DMS53 (cell line): Measurements from ENCODE around the gene TNS1.

Source experiments
- DNase-seq: peaks from one replicate; lab custom pipeline; 2025; lab: John Stamatoyannopoulos, UW

Gene TNS1

GRCh38 chr2:217830807-217831206 is 172.0 kb downstream of the TNS1 start:
- DNase-seq: no peak

- DNase-seq: no peak
These were observed 172.7 kb downstream of the TNS1 start for GRCh38 chr2:217830061-217830460.

DNA sequence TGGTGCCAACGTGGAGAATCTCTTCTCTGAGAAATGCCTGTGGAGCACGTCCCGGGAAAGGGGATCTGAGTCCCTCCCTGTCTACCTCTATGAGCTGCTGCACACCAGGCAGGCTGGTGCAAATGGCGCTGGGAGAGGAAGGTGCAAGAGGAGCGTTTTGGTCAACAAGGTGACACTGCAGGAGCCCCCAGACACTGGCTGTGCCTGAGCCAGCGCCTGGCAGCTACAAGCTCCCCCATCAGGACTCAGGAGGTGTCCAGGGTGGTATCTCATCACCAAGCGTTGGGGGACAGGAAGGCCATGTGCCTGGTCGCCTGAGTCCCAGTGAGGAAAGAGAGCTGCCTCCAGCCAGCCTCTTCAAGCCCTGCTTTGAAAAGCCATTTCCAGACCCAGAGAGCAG is 173.4 kb downstream of the TNS1 start:
- no peak for DNase-seq

DNA sequence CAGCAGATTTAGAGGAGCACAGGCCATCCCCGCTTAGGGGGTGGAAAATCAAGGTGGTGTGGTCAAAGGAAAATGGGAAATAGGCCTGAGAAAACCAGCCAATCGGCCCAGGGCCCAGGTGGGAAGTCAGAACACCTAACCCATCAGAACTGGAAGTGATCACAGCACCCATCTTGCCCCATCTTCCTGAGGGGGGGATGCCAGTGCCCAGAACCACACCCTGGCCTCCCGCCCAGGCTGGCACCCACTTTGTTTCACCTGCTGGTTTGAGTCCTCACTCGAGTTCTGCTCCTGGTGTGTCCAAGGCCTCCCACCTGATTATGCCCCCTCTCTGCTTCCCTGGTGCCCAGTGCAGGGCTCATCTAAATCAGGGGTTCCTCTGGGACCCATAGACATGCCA is 174.5 kb downstream of the TNS1 start:
- DNase-seq: no peak

- no peak for DNase-seq
These were observed 175.2 kb downstream of the TNS1 start for GRCh38 chr2:217827430-217828201.

GRCh38 chr2:217826991-217827390 is 175.8 kb downstream of the TNS1 start:
- DNase-seq: no peak

- no peak for DNase-seq
These were observed 176.3 kb downstream of the TNS1 start for GRCh38 chr2:217826520-217826919.

- DNase-seq: no peak
These were observed 177.1 kb downstream of the TNS1 start for GRCh38 chr2:217825469-217826235.

- DNase-seq: no peak
These were observed 178.6 kb downstream of the TNS1 start for GRCh38 chr2:217824223-217824622.

GRCh38 chr2:217823626-217824025 is 179.2 kb downstream of the TNS1 start:
- no peak for DNase-seq

GRCh38 chr2:217822296-217823252 is 180.2 kb downstream of the TNS1 start:
- no peak for DNase-seq

DNA sequence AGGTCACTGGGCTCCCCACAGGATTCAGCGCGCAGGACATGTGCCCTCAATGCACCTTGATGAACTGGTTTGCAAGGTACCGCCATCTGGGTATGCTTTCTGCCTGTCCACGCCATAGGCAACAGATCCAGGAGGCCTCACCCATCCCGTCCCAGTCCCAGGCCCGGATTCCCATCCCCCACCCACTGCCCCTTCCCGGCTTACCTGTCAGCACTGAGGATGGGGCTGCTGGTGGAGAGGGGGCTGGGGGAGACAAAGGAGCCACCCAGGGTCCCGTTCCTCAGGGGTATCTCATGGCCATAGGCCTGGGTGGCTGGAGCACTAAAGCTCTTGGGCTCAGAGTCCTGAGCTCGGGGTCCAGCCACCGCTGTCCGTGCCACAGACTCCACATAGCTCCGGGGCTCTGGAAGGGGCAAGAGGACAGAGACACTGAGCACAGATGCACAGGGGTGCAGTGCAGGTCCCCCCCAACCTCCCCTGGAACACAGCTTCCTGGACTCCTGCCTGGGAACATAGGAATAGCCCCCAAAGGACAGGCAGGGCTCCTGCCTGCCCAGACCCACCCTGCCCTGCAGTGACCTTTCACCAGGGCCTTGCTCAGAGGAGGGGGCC is 181.2 kb downstream of the TNS1 start:
- no peak for DNase-seq

DNA sequence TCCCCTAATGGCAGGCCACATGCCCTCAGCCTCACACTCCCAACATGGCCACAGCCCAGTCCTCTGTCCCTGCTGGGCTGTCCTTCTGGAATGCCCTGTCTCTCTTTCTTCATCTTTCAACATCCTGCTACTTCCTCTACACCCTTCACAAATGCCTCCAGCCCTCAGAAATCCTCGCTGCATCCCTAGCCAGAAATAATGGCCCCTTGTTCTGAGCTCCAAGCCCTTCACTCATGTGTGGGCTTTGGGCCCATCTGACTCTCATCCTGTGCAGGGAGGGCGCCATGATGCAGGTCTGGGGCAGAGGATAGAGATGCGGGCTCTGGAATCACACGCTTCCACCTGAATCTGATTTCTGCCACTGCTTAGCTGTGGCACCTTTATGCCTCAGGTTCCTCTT is 181.9 kb downstream of the TNS1 start:
- DNase-seq: no peak

DNA sequence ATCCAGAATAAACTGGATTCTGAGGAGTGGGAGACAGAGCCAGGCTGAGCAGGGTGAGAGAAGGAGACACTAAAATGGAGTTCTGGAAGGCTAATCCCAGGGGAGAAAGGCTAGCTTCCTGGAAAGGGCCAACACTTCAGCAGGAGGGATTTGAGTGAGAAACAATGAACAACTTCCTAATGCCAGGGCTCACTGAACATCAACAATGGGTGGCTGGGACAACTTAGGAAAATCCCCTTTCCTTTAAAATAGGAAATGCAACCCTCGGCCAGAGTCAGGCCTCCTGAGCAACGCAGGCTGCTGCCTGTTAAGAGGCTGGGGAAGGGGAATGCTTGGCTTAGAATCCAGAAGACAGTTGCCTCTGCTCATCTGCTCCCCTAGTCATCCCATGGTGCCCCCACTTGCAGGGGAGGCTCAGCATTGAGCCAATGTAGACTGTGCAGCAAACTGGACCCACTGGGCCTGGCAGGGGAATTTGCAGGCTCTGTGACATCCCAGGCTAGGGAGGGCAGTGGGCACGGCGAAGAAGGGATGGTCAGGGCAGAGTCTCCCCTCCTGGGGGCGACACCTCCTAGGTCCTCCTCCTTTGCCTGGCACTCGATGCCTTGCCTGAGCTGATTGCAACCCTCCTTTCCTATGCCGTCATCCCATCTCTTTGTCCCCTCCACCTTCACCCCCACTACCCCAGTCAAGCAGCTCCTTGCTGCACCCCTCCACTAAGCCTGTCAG is 182.5 kb downstream of the TNS1 start:
- DNase-seq: no peak

- no peak for DNase-seq
These were observed 184.4 kb downstream of the TNS1 start for GRCh38 chr2:217818293-217818850.

DNA sequence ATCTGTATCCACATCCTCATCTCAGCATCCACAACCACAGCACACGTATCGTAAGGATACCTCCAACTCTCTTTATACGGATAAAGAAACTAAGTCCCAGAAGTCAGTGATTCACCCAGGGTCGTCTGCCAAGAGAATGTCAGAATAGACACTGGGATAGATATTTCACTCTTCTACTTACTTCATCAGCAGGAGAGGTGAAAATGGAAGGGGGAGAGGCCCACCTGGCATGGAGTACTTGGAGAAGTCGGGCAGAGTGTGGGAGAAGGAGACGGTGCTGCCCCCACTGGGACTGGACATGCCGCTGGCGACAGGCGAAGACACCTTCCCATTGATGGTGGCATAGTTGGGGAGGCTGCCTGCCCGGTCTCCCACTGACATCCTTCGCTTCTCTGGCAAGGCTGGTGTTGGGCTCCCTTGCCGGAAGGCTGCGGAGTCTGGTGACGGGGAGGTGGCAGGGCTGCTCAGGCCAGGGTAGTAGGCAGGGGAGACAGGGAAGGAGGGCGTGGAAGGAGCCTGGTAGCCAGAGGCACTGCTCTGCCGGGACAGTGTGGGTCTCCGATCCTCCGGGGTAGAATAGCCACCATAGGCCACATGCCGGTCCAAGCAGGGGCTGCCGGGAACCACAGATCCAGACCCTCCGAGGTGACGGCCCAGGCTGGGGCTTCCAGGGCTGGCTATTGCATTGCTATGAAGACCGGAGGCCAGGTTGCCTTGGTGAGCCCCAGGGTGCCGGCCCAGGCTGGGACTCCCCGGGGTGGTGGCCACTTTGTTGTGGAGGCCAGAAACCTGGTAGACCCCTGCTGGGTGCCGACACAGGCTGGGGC is 185.1 kb downstream of the TNS1 start:
- no peak for DNase-seq

DNA sequence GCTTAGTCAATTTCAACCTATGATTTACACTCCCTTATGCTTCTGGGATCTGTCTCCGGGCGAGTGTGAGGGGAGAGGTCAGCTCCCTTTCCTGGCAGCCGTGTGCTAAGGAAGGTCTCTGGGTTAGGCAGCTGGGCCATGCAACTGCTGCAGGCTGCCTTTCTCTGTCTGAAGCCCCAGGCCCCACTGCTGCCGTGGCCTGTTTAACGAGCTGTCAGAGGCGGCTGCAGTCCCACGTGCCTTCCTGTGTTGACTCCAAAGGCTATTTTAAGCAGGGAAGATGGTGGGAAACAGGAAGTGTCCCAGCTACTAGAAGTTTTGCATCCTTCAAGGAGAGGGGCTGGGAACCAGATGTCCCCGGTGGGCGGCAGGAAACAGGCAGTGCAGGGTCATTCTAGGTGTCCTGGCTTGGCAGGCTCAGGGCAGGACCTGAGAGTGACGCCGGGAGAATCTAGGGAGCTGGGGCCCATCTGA is 186.4 kb downstream of the TNS1 start:
- no peak for DNase-seq

- no peak for DNase-seq
These were observed 189.0 kb downstream of the TNS1 start for GRCh38 chr2:217813828-217814227.

DNA sequence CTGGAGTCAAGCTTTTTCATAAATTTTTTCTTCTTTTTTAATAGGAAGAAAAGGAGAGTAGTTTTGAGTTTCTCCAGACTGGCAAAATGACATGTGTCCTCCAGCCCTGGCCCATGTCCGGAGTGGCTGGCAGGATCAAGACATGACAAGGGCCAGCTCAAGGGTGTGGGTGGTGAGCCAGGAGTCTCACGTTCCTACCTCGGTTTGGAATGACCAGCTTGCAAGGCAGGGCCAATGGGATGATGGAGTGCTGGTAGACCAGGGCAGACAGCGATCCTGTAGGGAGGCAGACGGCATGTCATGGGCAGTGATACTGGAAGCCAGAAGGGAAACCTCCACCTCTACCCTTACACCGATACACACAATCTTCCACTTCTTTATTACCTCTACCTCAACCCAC is 190.6 kb downstream of the TNS1 start:
- DNase-seq: no peak

GRCh38 chr2:217810260-217810659 is 192.5 kb downstream of the TNS1 start:
- DNase-seq: no peak
